ENCODE measurements around the gene ASCL5. TPM values are rescaled to one million over a fixed set of nuclear protein-coding genes. Genes with fewer than 3 reads are reported as not detected.

ASCL5 gene
- total and polyA plus RNA-seq, 10 of the 15 experiments (the other 5 are each of a cell fraction or from before 2014, with no cell fraction given), result 0.04 TPM; not detected in 9

DNA sequence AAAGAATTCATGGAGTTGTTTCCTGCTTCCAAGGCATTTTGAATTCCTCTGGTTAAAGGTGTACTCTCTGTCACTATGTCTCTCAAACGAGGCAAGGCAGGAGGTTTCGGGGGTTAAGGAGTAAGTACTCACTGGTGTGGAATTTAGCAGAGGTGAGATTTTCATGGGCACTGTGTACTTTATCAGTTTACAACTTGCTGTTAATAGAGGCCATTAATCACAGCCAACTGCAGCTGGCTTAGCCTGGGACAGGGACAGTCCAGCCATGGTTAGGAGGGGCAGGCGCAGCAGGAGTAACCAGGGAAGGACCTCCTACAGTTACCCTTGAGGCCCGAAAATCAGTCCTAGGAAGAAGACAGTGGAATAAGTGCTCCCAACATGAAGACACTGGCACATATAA lies 45.3 kb upstream of the ASCL5 start (continued):
- no peak for TF ChIP-seq SMAD5 (IDR thresholded peaks at IDR 0.05; ENCODE audit: low read depth)

DNA sequence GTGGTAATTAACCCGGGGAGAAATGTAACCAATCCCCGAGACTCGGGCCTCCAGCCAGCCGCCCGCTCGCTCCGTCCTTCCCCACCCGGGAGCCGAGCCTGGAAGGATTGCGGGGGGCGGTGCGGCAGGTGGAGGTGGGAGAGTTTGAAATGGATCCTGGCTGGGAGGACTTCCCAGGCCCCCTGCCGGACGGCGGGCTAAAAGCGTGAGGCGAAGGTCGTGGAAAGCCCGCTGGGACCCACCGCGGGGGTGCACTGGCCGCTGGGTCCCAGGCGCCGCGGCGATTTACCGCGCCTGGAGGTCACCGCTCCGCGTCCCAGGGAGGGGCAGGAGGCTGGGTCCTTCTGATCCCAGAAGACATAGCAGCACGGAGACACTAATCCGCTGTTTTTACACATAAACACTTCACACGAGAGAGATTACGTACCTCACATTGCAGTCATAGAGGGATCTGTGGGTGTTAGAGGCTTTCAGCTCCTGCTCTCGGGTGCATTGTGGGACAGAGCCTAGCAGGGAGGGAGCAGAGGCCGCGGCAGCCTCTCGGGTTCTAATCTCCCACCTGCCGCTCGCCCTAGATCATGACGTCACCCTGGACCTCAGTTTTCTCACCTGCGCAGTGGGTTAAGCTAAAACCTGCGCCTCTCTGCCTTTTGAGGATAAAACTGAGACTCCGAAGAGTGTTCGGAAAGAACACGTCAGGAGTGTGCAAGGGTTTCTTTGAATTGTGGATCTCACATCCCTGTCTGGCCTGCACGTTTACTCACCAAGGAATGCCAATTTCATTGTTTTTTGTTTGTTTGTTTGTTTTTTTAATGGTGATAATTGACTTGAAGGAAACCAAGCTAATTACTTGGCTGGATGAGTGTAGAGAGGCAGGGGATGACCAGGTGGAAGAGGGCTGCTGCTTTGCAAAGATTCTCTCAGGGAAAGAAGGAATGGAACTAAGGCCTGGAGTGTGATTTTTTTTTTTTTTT lies 44.4 kb upstream of the ASCL5 start:
- Histone ChIP-seq H3K9me3 (replicated peaks; ENCODE audit: control insufficient read depth, insufficient read depth, low read length) (no peaks in the 10 kb centered on the region), H4K20me1 (ENCODE audit: control insufficient read depth, insufficient read depth) (no peaks in the 10 kb centered on the region), H3K4me3 (peak overlapping the region; percentile 55; the same call in 1 of the 2 replicates), H3K36me3 (ENCODE audit: control insufficient read depth in 2 of 2, insufficient read depth in 2 of 2, low read length in 1 of 2) (no peaks in the 10 kb centered on the region), H3K9ac (ENCODE audit: control insufficient read depth, insufficient read depth, low read length) (peak overlapping the region; percentile 56; the same call in 1 of the 2 replicates), H2AFZ (ENCODE audit: control insufficient read depth, low read depth, low read length) (peak overlapping the region; percentile 84), H3K27ac (ENCODE audit: control insufficient read depth, insufficient read depth) (no peak overlapping the region), H3K27me3 (replicated peaks in 1 of 2; ENCODE audit: control insufficient read depth in 2 of 2, insufficient read depth in 2 of 2, low read length in 1 of 2) (no peaks in the 10 kb centered on the region; a peak in 2 of 4 replicates), H3K4me1 (ENCODE audit: control insufficient read depth, insufficient read depth, low read length) (peaks cover 7% of the 10 kb centered on the region), H3K4me2 (ENCODE audit: control insufficient read depth, insufficient read depth) (peak overlapping the region; percentile 97), H3K79me2 (ENCODE audit: control insufficient read depth, insufficient read depth, low read length) (no peaks in the 10 kb centered on the region)
- POLR2A ChIA-PET, result interaction anchor here (0.7 kb wide), 1 partner anchor 14 kb away, joined by 3 read pairs; no protein-coding TSS in a partner anchor
- intact Hi-C loops (cut with micrococcal nuclease; ENCODE audit: unreplicated experiment), result no loop called here
- FAIRE-seq (peak; percentile 79), DNase-seq (ENCODE audit: low read depth, low spot score) (no peak), ATAC-seq (peak; percentile 64)
- SMC1A ChIA-PET (ENCODE audit: uncharacterized antibody, unreplicated experiment), result interaction anchor here (0.7 kb wide), 1 partner anchor 456 kb away, joined by 3 read pairs; no protein-coding TSS in a partner anchor
- BruUV-seq (replicated peaks), result no TSS peak
- RAD21 ChIA-PET (ENCODE audit: unreplicated experiment), result interaction anchor here (1.2 to 1.6 kb wide), 2 partner anchors 17 to 51 kb away, joined by 3 to 5 read pairs; partner anchors contain the start of gene TMEM9
- in situ Hi-C loops (cut with MboI), result no loop called here
- 16% methylated on average over 45 of the region's 48 CpGs for WGBS (ENCODE audit: insufficient coverage, insufficient replicate concordance, low lambda C conversion rate, missing lambda C conversion rate)
- CTCF ChIA-PET, result interaction anchor here (0.6 kb wide), 1 partner anchor 268 kb away, joined by 3 read pairs; no protein-coding TSS in a partner anchor
- TF ChIP-seq TCF3 (IDR thresholded peaks at IDR 0.05; ENCODE audit: borderline replicate concordance, insufficient read depth, low read depth, low read length) (no peak), YY1 (IDR thresholded peaks at IDR 0.05; ENCODE audit: low read depth, low read length) (no peak), HDAC6 (IDR thresholded peaks at IDR 0.05; ENCODE audit: unreplicated experiment) (no peak), GATAD2B (conservative IDR thresholded peaks at IDR 0.05; ENCODE audit: low read depth) (0 out of 2 replicates have a peak, but pooled peaks have one; percentile 36), NR2F1 (conservative IDR thresholded peaks at IDR 0.05) (0 out of 2 replicates have a peak, but pooled peaks have one; percentile 36), NKRF (conservative IDR thresholded peaks at IDR 0.05) (0 out of 2 replicates have a peak, but pooled peaks have one; percentile 48), STAT3 (IDR thresholded peaks at IDR 0.05; ENCODE audit: low read depth, low read length) (no peak), DPF2 (IDR thresholded peaks at IDR 0.05) (peak; percentile 60; the same call in 1 of the 2 replicates)
- TF ChIP-seq, protein P1, sequence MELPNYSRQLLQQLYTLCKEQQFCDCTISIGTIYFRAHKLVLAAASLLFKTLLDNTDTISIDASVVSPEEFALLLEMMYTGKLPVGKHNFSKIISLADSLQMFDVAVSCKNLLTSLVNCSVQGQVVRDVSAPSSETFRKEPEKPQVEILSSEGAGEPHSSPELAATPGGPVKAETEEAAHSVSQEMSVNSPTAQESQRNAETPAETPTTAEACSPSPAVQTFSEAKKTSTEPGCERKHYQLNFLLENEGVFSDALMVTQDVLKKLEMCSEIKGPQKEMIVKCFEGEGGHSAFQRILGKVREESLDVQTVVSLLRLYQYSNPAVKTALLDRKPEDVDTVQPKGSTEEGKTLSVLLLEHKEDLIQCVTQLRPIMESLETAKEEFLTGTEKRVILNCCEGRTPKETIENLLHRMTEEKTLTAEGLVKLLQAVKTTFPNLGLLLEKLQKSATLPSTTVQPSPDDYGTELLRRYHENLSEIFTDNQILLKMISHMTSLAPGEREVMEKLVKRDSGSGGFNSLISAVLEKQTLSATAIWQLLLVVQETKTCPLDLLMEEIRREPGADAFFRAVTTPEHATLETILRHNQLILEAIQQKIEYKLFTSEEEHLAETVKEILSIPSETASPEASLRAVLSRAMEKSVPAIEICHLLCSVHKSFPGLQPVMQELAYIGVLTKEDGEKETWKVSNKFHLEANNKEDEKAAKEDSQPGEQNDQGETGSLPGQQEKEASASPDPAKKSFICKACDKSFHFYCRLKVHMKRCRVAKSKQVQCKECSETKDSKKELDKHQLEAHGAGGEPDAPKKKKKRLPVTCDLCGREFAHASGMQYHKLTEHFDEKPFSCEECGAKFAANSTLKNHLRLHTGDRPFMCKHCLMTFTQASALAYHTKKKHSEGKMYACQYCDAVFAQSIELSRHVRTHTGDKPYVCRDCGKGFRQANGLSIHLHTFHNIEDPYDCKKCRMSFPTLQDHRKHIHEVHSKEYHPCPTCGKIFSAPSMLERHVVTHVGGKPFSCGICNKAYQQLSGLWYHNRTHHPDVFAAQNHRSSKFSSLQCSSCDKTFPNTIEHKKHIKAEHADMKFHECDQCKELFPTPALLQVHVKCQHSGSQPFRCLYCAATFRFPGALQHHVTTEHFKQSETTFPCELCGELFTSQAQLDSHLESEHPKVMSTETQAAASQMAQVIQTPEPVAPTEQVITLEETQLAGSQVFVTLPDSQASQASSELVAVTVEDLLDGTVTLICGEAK (IDR thresholded peaks at IDR 0.05; ENCODE audit: borderline replicate concordance), result no peak; the same call in 1 of the 2 replicates
- TF ChIP-seq, protein P2, sequence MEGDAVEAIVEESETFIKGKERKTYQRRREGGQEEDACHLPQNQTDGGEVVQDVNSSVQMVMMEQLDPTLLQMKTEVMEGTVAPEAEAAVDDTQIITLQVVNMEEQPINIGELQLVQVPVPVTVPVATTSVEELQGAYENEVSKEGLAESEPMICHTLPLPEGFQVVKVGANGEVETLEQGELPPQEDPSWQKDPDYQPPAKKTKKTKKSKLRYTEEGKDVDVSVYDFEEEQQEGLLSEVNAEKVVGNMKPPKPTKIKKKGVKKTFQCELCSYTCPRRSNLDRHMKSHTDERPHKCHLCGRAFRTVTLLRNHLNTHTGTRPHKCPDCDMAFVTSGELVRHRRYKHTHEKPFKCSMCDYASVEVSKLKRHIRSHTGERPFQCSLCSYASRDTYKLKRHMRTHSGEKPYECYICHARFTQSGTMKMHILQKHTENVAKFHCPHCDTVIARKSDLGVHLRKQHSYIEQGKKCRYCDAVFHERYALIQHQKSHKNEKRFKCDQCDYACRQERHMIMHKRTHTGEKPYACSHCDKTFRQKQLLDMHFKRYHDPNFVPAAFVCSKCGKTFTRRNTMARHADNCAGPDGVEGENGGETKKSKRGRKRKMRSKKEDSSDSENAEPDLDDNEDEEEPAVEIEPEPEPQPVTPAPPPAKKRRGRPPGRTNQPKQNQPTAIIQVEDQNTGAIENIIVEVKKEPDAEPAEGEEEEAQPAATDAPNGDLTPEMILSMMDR (IDR thresholded peaks at IDR 0.05 in 2 of 3, conservative IDR thresholded peaks at IDR 0.05 in 1 of 3; ENCODE audit: control insufficient read depth in 2 of 3, extremely low read depth in 1 of 3, insufficient read depth in 1 of 3, low read depth in 3 of 3, low read length in 3 of 3), result peak; percentile 25 to 46 (median 31); a peak in 4 of 6 replicates
